Sigmoid colon (tissue), 3 donors: ENCODE data around the gene WNK2.

ENCODE experiments used
- POLR2A ChIP-seq, 2 donors: fragments of 450-650 bp; IDR thresholded peaks; one replicate each; pipeline ENCODE4 v1.6.1; 2016; ENCODE audit warnings: antibody characterized with exemption in 2 of 2, mild to moderate bottlenecking in 2 of 2, moderate library complexity in 2 of 2
- TF ChIP-seq, protein P1 (sequence below), 4 experiments: fragments of 450-650 bp in 3 of 4; fragments of 200-600 bp in 1 of 4; IDR thresholded peaks; one replicate each; pipeline ENCODE4 v1.5.1; 2016 to 2019; ENCODE audit warnings: antibody characterized with exemption in 4 of 4, mild to moderate bottlenecking in 3 of 4, moderate library complexity in 2 of 4

DNA sequence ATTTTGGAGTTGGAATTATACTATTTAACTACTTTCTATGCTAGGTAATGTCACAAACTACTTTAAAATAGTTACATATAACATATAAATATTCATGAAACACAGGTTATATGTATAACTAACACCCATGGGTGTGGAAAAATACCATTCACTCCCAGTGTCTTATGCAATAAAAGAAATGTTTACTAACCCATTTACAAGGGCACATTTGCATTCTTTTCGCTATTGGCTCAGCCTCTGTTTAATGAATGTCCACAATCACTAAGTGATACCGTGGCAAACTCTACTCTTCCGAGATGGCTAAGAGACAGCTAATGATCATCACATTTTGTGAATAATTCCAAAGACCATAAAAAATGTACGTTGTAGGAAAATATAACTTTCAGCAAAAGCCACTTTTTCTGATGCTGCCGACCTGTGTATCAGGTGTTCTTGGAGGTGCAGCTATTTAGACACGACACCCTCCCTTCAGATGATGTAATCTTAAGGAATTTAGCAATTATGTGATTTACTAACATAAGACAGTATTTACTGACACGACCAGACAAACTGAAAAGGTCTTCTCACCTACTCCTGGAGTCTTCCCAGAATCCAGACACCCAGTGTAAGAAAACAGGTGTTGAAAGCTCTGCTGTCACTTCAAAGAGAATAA lies 145.8 kb downstream of the WNK2 start:
- TF ChIP-seq, protein P1, sequence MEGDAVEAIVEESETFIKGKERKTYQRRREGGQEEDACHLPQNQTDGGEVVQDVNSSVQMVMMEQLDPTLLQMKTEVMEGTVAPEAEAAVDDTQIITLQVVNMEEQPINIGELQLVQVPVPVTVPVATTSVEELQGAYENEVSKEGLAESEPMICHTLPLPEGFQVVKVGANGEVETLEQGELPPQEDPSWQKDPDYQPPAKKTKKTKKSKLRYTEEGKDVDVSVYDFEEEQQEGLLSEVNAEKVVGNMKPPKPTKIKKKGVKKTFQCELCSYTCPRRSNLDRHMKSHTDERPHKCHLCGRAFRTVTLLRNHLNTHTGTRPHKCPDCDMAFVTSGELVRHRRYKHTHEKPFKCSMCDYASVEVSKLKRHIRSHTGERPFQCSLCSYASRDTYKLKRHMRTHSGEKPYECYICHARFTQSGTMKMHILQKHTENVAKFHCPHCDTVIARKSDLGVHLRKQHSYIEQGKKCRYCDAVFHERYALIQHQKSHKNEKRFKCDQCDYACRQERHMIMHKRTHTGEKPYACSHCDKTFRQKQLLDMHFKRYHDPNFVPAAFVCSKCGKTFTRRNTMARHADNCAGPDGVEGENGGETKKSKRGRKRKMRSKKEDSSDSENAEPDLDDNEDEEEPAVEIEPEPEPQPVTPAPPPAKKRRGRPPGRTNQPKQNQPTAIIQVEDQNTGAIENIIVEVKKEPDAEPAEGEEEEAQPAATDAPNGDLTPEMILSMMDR (IDR thresholded peaks at IDR 0.05), result no peak
- TF ChIP-seq POLR2A (IDR thresholded peaks at IDR 0.05), result no peak
